ENCODE measurements around the gene CYRIA. TPM values are rescaled to one million over a fixed set of nuclear protein-coding genes. Genes with fewer than 3 reads are reported as not detected.

The CYRIA gene
- total RNA-seq, 4 donors from 2014 or later: 0.42 to 5.1 (median 1.8) TPM

- intact Hi-C loops (cut with DNase I): no loop called here
- no peak for DNase-seq
- H3K4me1 ChIP-seq: peaks cover 2 to 81% (median 19%) of the 10 kb centered on the region in 3 donors
- no peaks in the 10 kb centered on the region for H3K9me3 ChIP-seq
- TF ChIP-seq CTCF (IDR thresholded peaks at IDR 0.05) (no peak), POLR2A (IDR thresholded peaks at IDR 0.05) (no peak)
- peak overlapping the region in 2 of 4 donors; percentile 55 to 57 for H3K27ac ChIP-seq
- no peak overlapping the region for H3K4me3 ChIP-seq
- peaks cover 0 to 28% (median 0%) of the 10 kb centered on the region in 3 donors for H3K36me3 ChIP-seq
- WGBS, 2 donors: 79% methylated on average over 4 of the region's 4 CpGs
- H3K27me3 ChIP-seq: no peaks in the 10 kb centered on the region
These were observed 43.1 kb downstream of the CYRIA start for GRCh38 chr2:16622399-16622968.

GRCh38 chr2:16621316-16621715 lies 44.3 kb downstream of the CYRIA start:
- intact Hi-C loops (cut with DNase I): no loop called here
- Histone ChIP-seq H3K27ac (no peak overlapping the region), H3K27me3 (no peaks in the 10 kb centered on the region), H3K9me3 (no peaks in the 10 kb centered on the region), H3K4me1 (peaks cover 9 to 81% (median 16%) of the 10 kb centered on the region in 3 donors), H3K36me3 (peaks cover 0 to 28% (median 0%) of the 10 kb centered on the region in 3 donors), H3K4me3 (no peak overlapping the region)
- WGBS, 2 donors: 83 to 87% methylated on average over 4 of the region's 4 CpGs
- no peak for DNase-seq
- TF ChIP-seq POLR2A (IDR thresholded peaks at IDR 0.05): no peak
- no peak for TF ChIP-seq CTCF (IDR thresholded peaks at IDR 0.05)

- H3K27me3 ChIP-seq: no peaks in the 10 kb centered on the region
These were observed 45.0 kb downstream of the CYRIA start for GRCh38 chr2:16620590-16620989.

GRCh38 chr2:16619576-16620245 lies 45.9 kb downstream of the CYRIA start:
- 87 to 92% methylated on average over 4 to 5 of the region's 5 CpGs for WGBS, 2 donors
- H3K4me3 ChIP-seq: no peak overlapping the region
- no peak for DNase-seq
- TF ChIP-seq CTCF (IDR thresholded peaks at IDR 0.05): no peak
- no peak for TF ChIP-seq POLR2A (IDR thresholded peaks at IDR 0.05)
- H3K27ac ChIP-seq: no peak overlapping the region
- peaks cover 0 to 28% (median 0%) of the 10 kb centered on the region in 3 donors for H3K36me3 ChIP-seq
- H3K4me1 ChIP-seq: peaks cover 6 to 71% (median 11%) of the 10 kb centered on the region in 3 donors
- no peaks in the 10 kb centered on the region for H3K27me3 ChIP-seq
- no peaks in the 10 kb centered on the region for H3K9me3 ChIP-seq
- intact Hi-C loops (cut with DNase I): no loop called here

More at GRCh38 chr2:16620590-16620989, 45.0 kb downstream of the CYRIA start:
- intact Hi-C loops (cut with DNase I): no loop called here
- H3K36me3 ChIP-seq: peaks cover 0 to 28% (median 0%) of the 10 kb centered on the region in 3 donors
- no peak for DNase-seq
- H3K4me3 ChIP-seq: no peak overlapping the region
- H3K4me1 ChIP-seq: peaks cover 9 to 75% (median 11%) of the 10 kb centered on the region in 3 donors
- no peaks in the 10 kb centered on the region for H3K9me3 ChIP-seq
- H3K27ac ChIP-seq: no peak overlapping the region
- 39 to 60% methylated on average over 2 of the region's 2 CpGs for WGBS, 2 donors
- TF ChIP-seq CTCF (IDR thresholded peaks at IDR 0.05): no peak
- no peak for TF ChIP-seq POLR2A (IDR thresholded peaks at IDR 0.05)
